H1 (cell line): ENCODE results near the gene ACAD10.

Experiments
- RXRA ChIP-seq: IDR thresholded peaks from 2 replicates; pipeline ENCODE4 v1.6.1; 2011; ENCODE audit warnings: low read depth, mild to moderate bottlenecking, low read length, moderate library complexity; ENCODE audit not compliant: insufficient read depth
- SIN3A ChIP-seq, 2 experiments: IDR thresholded peaks in 1 of 2; conservative IDR thresholded peaks in 1 of 2; 2 replicates each; pipeline ENCODE4 v1.6.1; 2011 to 2012; ENCODE audit warnings: low read length in 2 of 2, improper control_type of control experiment in 1 of 2, low read depth in 1 of 2, mild to moderate bottlenecking in 1 of 2
- SP1 ChIP-seq: IDR thresholded peaks from 2 replicates; pipeline ENCODE4 v1.6.1; 2011; ENCODE audit warnings: low read depth, low read length
- SRF ChIP-seq: IDR thresholded peaks from 2 replicates; pipeline ENCODE4 v1.6.1; 2011; ENCODE audit warnings: mild to moderate bottlenecking, low read depth, low read length, moderate library complexity

DNA sequence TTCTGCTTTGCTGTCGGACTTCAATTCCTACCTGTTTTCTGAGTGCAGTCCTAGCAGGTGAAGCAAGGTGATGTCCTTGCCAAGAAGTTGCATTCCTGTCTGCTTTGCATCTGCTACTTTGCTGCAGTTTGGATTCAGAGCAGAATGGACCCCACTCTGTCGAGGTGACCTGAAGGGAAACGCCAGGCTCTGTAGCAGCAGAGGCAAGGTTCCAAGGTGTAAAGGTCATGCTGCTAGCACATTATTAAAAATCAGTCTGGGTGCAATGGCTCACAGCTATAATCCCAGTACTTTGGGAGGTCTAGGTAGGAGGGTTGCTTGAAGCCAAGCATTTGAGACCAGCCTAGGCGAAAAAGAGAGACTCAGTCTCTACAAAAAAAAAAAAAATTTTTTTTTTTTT lies 63.5 kb downstream of the ACAD10 start:
- no peak for TF ChIP-seq SIN3A (conservative IDR thresholded peaks at IDR 0.05 in 1 of 2, IDR thresholded peaks at IDR 0.05 in 1 of 2; ENCODE audit: low read depth in 1 of 2, low read length in 2 of 2)
- no peak for TF ChIP-seq SP1
- TF ChIP-seq SRF: no peak
- no peak for TF ChIP-seq RXRA
